GM18502 (cell line): Measurements from ENCODE around the gene CYB5R3.
"Not testable (repeated sequence)": the region's sequence is repeated elsewhere in the genome, so short reads cannot be mapped to it uniquely, and the experiment has no call there.

ENCODE experiments used
- ATAC-seq: cut with Tn5 transposase; IDR thresholded peaks from one replicate; pipeline ENCODE4 v1.9.1; 2021; ENCODE audit warnings: mild to moderate bottlenecking; ENCODE audit not compliant: unreplicated experiment, poor library complexity

CYB5R3 gene

GRCh38 chr22:42679691-42680090, 30.5 kb upstream of the CYB5R3 start:
- no peak for ATAC-seq

- no peak for ATAC-seq
These were observed 29.7 kb upstream of the CYB5R3 start for GRCh38 chr22:42678894-42679293.

- not testable (repeated sequence) for ATAC-seq
These were observed 28.7 kb upstream of the CYB5R3 start for GRCh38 chr22:42677936-42678335.

GRCh38 chr22:42676059-42676607, 26.9 kb upstream of the CYB5R3 start:
- no peak for ATAC-seq

DNA sequence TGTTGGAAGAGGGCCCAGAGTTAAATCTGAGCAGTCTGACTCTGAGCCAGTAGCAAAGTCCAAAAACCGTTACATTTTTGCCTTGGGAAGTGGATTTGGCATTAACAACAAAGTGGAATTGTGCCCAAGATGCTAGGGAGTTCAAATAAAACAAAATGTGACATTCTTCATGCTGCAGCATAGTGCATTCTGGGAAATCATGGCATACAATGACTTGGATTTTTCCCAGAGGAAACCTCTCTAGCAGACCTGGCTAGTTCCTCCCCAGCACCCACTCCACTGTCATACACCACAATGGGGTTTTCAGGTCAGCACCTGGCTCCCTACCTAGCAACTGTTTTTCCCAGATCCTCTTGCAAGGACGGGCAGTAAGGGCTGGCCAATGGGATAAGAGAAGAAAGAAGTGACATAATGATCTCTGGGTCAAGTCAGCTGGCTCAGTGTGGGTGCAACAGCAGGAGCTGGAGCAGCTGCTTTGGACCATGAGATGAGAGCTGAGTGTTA, 24.8 kb upstream of the CYB5R3 start:
- ATAC-seq: no peak

GRCh38 chr22:42673071-42673470, 23.9 kb upstream of the CYB5R3 start:
- ATAC-seq: not testable (repeated sequence)

DNA sequence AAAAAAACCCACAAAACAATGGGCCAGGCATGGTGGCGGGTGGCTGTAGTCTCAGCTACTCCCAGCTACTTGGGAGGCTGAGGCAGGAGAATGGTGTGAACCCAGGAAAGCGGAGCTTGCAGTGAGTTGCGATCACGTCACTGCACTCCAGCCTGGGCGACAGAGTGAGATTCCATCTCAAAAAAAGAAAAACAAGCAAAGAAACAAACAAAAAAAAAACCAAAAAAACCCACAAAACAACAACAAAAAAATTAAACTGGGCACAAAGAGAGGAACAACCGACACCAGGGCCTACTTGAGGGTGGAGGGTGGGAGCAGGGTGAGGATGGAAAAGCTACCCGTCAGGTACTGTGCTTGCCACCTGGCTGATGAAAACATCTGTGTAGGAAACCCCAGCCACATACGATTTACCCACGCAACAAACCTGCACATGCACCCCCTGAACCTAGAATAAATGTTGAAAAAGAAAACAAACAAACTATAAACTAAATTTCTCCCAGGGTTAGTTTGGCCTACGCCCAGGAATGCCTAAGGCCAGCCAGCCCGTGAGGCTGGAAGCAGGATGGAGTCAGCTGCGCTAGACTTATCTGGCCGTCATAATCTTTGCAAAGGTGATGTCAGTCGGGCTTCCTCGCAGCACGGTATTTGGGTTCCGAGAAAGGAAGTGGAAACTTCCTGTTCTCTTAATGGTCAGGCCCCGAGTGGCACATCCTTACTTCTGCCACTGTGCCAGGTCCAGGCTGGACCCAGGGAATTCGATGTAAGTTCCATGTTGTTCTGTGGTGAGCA, 21.9 kb upstream of the CYB5R3 start:
- ATAC-seq: no peak

GRCh38 chr22:42670046-42670445, 20.9 kb upstream of the CYB5R3 start:
- no peak for ATAC-seq

DNA sequence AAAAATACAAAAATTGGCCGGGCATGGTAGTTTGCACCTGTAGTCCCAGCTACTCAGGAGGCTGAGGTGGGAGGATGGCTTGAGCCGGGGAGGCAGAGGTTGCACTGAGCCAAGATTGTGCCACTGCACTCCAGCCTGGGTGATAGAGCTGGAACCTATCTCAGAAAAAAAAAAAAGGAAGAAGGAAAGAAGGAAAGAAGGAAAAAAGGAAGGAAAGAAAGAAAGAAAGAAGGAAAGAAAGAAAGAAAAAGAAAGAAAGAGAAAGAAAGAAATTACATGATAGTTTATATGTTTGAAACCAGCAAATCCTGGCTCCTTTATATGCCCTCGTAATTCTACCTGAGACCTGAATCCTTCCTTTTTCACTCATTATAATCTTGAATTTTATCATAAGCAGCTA, 17.2 kb upstream of the CYB5R3 start:
- ATAC-seq: not testable (repeated sequence)

- ATAC-seq: no peak
These were observed 16.0 kb upstream of the CYB5R3 start for GRCh38 chr22:42664976-42665831.

- no peak for ATAC-seq
These were observed 13.0 kb upstream of the CYB5R3 start for GRCh38 chr22:42661985-42662831.

- no peak for ATAC-seq
These were observed 7.4 kb upstream of the CYB5R3 start for GRCh38 chr22:42656578-42656977.

DNA sequence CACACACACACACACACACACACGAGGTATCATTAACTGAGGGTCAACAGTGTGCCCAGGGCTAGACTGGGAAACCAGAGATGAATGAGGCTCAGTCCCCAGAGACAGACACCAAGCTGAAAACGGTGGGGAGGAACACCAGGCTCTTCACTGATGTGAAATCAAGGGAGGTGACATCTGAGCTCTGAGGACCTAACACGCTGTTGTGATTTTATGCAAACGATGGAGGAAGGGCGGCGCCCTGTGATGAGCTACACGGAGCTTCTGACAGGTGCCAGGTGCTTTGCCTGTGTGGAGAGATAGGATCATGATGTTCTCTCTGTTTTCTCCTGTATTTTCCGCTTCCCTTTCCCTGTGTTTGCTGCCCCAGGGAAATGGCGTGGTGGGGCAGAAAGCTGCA, 6.5 kb upstream of the CYB5R3 start:
- peak; percentile 54 for ATAC-seq

DNA sequence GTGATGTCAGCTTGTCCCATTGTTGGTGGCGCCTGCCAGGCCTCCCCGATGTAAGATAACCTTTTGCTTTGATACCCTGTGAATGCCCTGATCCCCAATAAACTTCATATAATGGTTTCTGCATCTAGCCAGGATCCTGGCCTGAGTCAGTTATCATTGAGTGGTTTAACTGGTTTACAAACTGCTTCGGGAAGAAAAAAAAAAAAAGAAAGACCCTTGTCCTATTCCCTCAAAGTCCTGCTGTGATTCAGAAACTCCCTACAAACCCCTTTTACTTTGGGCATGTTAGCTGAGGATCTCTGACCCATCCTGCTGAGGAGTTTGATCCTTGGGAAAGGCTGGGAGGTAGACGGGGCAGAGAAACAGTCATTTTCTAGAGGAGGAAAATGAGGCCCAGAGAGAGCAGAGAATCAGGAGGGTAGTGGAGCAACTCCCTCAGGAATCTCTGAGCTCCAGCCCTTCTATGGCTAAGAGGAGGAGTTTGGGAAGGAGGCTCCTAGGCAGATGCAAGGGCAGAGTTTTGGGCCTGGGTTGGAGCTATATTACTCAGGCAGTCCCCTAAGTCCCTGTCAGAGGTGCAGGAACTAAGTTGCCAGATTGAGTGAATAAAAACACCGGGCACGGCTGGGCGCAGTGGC, 5.4 kb upstream of the CYB5R3 start:
- ATAC-seq: no peak

DNA sequence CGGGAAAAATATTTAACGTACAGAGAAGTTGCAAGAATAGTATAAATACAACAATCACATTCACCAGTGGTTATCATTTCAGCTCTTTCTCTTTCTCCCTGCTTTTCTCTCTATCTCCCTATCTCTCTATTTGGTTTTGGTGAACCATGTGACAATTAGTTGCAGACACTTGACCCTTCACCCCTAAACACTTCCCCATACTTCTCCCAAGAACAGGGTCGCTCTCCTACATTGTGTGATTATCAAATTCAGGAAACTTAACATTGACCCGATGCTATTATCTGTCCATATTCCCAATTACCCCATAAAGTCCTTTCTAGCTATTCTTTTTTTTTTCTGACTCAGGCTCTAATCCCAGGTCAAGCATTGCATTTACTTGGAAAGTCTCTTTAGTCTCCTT, 4.8 kb upstream of the CYB5R3 start:
- ATAC-seq: no peak

DNA sequence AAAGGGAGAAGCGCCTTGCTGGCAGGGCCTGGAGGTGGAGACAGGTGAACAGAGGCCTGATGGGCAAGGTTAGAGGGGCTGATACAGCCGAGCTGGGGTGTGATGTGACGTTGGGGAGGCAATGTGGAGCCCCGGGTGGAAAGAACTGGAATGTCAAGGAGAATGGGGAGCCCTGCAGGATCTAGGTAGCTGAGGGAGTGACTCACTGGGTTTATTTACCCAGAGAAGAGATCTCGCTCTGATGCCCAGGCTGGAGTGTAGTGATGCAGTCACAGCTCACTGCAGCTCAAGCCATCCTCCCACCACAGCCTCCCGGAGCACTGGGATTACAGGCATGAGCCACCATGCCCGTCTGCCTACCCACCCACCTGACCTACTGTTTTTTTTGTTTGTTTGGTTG, 1.9 kb upstream of the CYB5R3 start:
- ATAC-seq: no peak

DNA sequence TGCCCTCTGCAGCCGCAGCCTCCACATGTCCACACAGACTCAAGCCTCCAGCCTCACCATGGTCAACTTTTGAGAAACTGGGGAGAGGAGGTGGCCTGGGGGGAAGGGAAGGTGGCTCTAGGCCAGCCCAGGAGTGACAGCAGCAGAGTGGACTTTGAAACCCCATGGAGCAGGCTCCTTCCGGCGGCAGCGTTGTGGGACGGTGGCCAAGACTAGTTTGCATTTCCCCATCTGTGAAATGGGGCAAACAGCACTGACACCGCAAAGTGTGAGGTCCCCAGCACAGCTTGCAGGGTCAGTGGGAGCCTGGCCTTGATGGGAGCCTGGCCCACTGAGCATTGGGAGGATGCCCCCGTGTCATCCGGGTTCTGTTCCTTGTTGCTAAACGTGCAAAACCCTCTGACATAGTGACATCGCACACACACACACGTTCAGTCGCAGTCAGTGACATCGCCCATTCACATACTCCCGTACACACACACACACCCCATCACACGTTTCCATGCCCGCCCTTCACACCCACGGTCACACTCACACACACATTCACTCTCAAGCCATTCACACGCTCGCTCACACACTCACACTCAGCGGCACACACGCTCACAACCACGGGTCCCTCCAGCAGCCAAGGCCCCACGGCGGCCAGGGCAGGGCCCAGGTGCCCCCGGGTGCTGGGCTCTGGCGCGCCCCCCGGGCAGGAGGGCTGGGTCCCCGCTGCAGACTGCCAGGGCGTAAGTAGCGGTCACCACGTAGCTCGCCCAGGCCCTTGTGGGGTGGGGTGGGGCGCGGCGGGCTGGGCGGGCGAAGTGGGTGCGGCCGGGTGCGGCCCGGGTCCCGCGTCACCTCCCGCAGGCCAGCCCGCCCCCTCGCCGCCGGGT, 585 bp downstream of the CYB5R3 start:
- peak; percentile 58 for ATAC-seq

GRCh38 chr22:42648017-42648367, 1.2 kb downstream of the CYB5R3 start:
- ATAC-seq: no peak
